ENCODE measurements around the gene FCAMR. TPM values are rescaled to one million over a fixed set of nuclear protein-coding genes. Genes with fewer than 3 reads are reported as not detected.

The FCAMR gene
- total RNA-seq, 2 donors from 2014 or later, result 2.3 TPM; not detected in 1

DNA sequence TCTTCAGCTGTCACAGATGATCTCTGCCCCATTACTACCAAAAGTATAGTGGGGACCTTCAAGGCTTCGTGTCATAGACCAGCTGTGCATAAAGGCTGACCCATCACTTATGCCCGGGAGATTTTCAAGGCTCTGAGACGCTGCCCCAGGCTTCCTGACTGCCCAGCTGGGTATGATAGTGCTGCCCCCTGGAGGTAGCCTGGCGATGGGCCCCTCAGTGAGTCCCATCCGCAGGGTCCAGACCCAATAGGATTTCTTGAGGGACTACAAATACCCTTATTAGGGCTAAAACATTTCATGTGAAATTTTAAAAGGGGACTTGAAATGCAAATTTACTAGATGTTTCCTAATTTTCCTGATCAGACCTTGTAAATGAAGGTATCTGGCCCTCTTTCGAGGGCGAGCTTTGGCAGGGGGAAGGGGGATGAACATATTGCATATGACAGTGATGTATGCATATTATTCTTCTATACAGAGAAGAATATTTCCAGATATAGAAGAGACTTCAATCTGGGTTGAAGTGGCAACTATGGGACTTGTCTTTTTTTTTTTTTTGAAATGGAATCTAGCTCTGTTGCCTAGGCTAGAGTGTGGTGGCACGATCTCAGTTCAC is 36.8 kb downstream of the FCAMR start:
- DNase-seq (ENCODE audit: low spot score), result no peak
- no peaks in the 10 kb centered on the region for H3K9me3 ChIP-seq
- H3K36me3 ChIP-seq, result no peaks in the 10 kb centered on the region
- H3K27ac ChIP-seq, result no peak overlapping the region
- intact Hi-C loops (cut with DNase I), result no loop called here
- H3K27me3 ChIP-seq (replicated peaks; ENCODE audit: insufficient read depth), result no peaks in the 10 kb centered on the region
- WGBS, result 78% methylated on average over 6 of the region's 8 CpGs
- TF ChIP-seq, protein P1, sequence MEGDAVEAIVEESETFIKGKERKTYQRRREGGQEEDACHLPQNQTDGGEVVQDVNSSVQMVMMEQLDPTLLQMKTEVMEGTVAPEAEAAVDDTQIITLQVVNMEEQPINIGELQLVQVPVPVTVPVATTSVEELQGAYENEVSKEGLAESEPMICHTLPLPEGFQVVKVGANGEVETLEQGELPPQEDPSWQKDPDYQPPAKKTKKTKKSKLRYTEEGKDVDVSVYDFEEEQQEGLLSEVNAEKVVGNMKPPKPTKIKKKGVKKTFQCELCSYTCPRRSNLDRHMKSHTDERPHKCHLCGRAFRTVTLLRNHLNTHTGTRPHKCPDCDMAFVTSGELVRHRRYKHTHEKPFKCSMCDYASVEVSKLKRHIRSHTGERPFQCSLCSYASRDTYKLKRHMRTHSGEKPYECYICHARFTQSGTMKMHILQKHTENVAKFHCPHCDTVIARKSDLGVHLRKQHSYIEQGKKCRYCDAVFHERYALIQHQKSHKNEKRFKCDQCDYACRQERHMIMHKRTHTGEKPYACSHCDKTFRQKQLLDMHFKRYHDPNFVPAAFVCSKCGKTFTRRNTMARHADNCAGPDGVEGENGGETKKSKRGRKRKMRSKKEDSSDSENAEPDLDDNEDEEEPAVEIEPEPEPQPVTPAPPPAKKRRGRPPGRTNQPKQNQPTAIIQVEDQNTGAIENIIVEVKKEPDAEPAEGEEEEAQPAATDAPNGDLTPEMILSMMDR (IDR thresholded peaks at IDR 0.05), result peak in 2 of 4 experiments; percentile 7 to 31
- TF ChIP-seq POLR2A (IDR thresholded peaks at IDR 0.05), result no peak
- no peak overlapping the region for H3K4me3 ChIP-seq
- no peaks in the 10 kb centered on the region for H3K4me1 ChIP-seq (replicated peaks)

DNA sequence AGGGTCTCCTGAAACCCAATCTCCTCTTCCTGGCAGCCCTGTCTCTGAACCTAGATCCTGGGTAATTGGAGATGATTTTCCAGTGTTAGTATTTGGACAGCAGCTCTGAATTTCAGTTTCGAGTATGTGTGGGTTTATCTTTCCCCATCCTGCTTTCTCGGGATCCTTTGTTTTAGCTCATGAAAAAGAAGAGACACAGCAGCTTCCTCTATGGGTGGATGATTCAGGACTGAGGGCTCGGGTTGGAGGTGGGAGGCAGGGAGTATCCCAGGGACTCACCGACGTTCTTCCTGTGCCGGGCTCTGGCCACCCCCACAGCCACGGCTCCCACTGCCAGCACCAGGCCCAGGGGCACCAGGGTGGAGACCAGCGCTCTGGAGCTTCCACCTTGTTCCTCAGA is 38.1 kb downstream of the FCAMR start:
- no peak for DNase-seq (ENCODE audit: low spot score)
- Histone ChIP-seq H3K27me3 (replicated peaks; ENCODE audit: insufficient read depth) (no peaks in the 10 kb centered on the region), H3K9me3 (no peaks in the 10 kb centered on the region), H3K36me3 (no peaks in the 10 kb centered on the region), H3K27ac (no peak overlapping the region), H3K4me1 (replicated peaks) (no peaks in the 10 kb centered on the region), H3K4me3 (no peak overlapping the region)
- intact Hi-C loops (cut with DNase I), result no loop called here
- 70% methylated on average over 8 of the region's 8 CpGs for whole genome bisulfite sequencing
- TF ChIP-seq POLR2AphosphoS5 (IDR thresholded peaks at IDR 0.05), result no peak
- TF ChIP-seq, protein P1 (IDR thresholded peaks at IDR 0.05), result no peak
- TF ChIP-seq POLR2A (IDR thresholded peaks at IDR 0.05), result no peak

GRCh38 chr1:206931709-206932108 is 38.6 kb downstream of the FCAMR start:
- Histone ChIP-seq H3K9me3 (no peaks in the 10 kb centered on the region), H3K36me3 (no peaks in the 10 kb centered on the region), H3K4me3 (no peak overlapping the region), H3K27me3 (replicated peaks; ENCODE audit: insufficient read depth) (no peaks in the 10 kb centered on the region), H3K27ac (no peak overlapping the region), H3K4me1 (replicated peaks) (no peaks in the 10 kb centered on the region)
- no peak for DNase-seq (ENCODE audit: low spot score)
- intact Hi-C loops (cut with DNase I), result no loop called here
- 87% methylated on average over 6 of the region's 6 CpGs for WGBS
- no peak for TF ChIP-seq POLR2A (IDR thresholded peaks at IDR 0.05)
- TF ChIP-seq, protein P1 (IDR thresholded peaks at IDR 0.05), result no peak
- no peak for TF ChIP-seq POLR2AphosphoS5 (IDR thresholded peaks at IDR 0.05)

GRCh38 chr1:206930210-206930798 is 40.0 kb downstream of the FCAMR start:
- intact Hi-C loops (cut with DNase I), result no loop called here
- no peak overlapping the region for H3K27ac ChIP-seq
- H3K36me3 ChIP-seq, result no peaks in the 10 kb centered on the region
- no peaks in the 10 kb centered on the region for H3K4me1 ChIP-seq (replicated peaks)
- H3K4me3 ChIP-seq, result no peak overlapping the region
- WGBS, result 73% methylated on average over 17 of the region's 17 CpGs
- no peak for TF ChIP-seq POLR2AphosphoS5 (IDR thresholded peaks at IDR 0.05)
- TF ChIP-seq POLR2A (IDR thresholded peaks at IDR 0.05), result no peak
- TF ChIP-seq, protein P1 (IDR thresholded peaks at IDR 0.05), result no peak
- no peaks in the 10 kb centered on the region for H3K27me3 ChIP-seq (replicated peaks; ENCODE audit: insufficient read depth)
- H3K9me3 ChIP-seq, result no peaks in the 10 kb centered on the region
- no peak for DNase-seq (ENCODE audit: low spot score)

- intact Hi-C loops (cut with DNase I), result no loop called here
- H3K4me1 ChIP-seq (replicated peaks), result no peaks in the 10 kb centered on the region
These were observed 40.7 kb downstream of the FCAMR start for GRCh38 chr1:206929524-206929923.

More at GRCh38 chr1:206929524-206929923, 40.7 kb downstream of the FCAMR start:
- Histone ChIP-seq H3K4me3 (no peak overlapping the region), H3K27me3 (replicated peaks; ENCODE audit: insufficient read depth) (no peaks in the 10 kb centered on the region), H3K27ac (no peak overlapping the region), H3K36me3 (no peaks in the 10 kb centered on the region), H3K9me3 (no peaks in the 10 kb centered on the region)
- no peak for TF ChIP-seq POLR2A (IDR thresholded peaks at IDR 0.05)
- TF ChIP-seq POLR2AphosphoS5 (IDR thresholded peaks at IDR 0.05), result no peak
- TF ChIP-seq, protein P1 (IDR thresholded peaks at IDR 0.05), result no peak
- 88% methylated on average over 6 of the region's 6 CpGs for WGBS
- no peak for DNase-seq (ENCODE audit: low spot score)
